ENCODE results near the gene RIMBP2. TPM values are rescaled to one million over a fixed set of nuclear protein-coding genes. Genes with fewer than 3 reads are reported as not detected.

The RIMBP2 gene
- total RNA-seq, 1 donor from 2014 or later, result not detected

GRCh38 chr12:130444986-130445385 lies 271.1 kb downstream of the RIMBP2 start:
- intact Hi-C loops (cut with micrococcal nuclease), result no loop called here

- intact Hi-C loops (cut with micrococcal nuclease), result no loop called here
Measured at GRCh38 chr12:130444061-130444460, 272.0 kb downstream of the RIMBP2 start.

- intact Hi-C loops (cut with micrococcal nuclease), result no loop called here
Measured at GRCh38 chr12:130441771-130442760, 274.0 kb downstream of the RIMBP2 start.

GRCh38 chr12:130440411-130441080 lies 275.6 kb downstream of the RIMBP2 start:
- intact Hi-C loops (cut with micrococcal nuclease), result no loop called here

- intact Hi-C loops (cut with micrococcal nuclease), result no loop called here
Measured at GRCh38 chr12:130439250-130439649, 276.8 kb downstream of the RIMBP2 start.

- intact Hi-C loops (cut with micrococcal nuclease), result no loop called here
Measured at GRCh38 chr12:130438711-130439110, 277.4 kb downstream of the RIMBP2 start.

GRCh38 chr12:130438243-130438620 lies 277.9 kb downstream of the RIMBP2 start:
- intact Hi-C loops (cut with micrococcal nuclease), result no loop called here

- intact Hi-C loops (cut with micrococcal nuclease), result no loop called here
Measured at GRCh38 chr12:130437555-130438242, 278.4 kb downstream of the RIMBP2 start.

- intact Hi-C loops (cut with micrococcal nuclease), result no loop called here
Measured at GRCh38 chr12:130436741-130437501, 279.2 kb downstream of the RIMBP2 start.

GRCh38 chr12:130435826-130436225 lies 280.3 kb downstream of the RIMBP2 start:
- intact Hi-C loops (cut with micrococcal nuclease), result no loop called here

GRCh38 chr12:130435331-130435730 lies 280.8 kb downstream of the RIMBP2 start:
- intact Hi-C loops (cut with micrococcal nuclease), result no loop called here

- intact Hi-C loops (cut with micrococcal nuclease), result no loop called here
Measured at GRCh38 chr12:130434560-130434959, 281.5 kb downstream of the RIMBP2 start.

GRCh38 chr12:130433834-130434233 lies 282.3 kb downstream of the RIMBP2 start:
- intact Hi-C loops (cut with micrococcal nuclease), result no loop called here

- intact Hi-C loops (cut with micrococcal nuclease), result no loop called here
Measured at GRCh38 chr12:130433411-130433810, 282.7 kb downstream of the RIMBP2 start.

- intact Hi-C loops (cut with micrococcal nuclease), result no loop called here
Measured at GRCh38 chr12:130431176-130431575, 284.9 kb downstream of the RIMBP2 start.

GRCh38 chr12:130429656-130430505 lies 286.2 kb downstream of the RIMBP2 start:
- intact Hi-C loops (cut with micrococcal nuclease), result no loop called here

- intact Hi-C loops (cut with micrococcal nuclease), result no loop called here
Measured at GRCh38 chr12:130428116-130428515, 288.0 kb downstream of the RIMBP2 start.

- intact Hi-C loops (cut with micrococcal nuclease), result no loop called here
Measured at GRCh38 chr12:130427381-130427887, 288.7 kb downstream of the RIMBP2 start.

- intact Hi-C loops (cut with micrococcal nuclease), result no loop called here
Measured at GRCh38 chr12:130425698-130426245, 290.3 kb downstream of the RIMBP2 start.
